NCI-H128 (cell line): Measurements from ENCODE around the gene CD34.

Source experiments
- DNase-seq: peaks from one replicate; lab custom pipeline; 2025; ENCODE audit not compliant: unreplicated experiment; lab: John Stamatoyannopoulos, UW

The CD34 gene

DNA sequence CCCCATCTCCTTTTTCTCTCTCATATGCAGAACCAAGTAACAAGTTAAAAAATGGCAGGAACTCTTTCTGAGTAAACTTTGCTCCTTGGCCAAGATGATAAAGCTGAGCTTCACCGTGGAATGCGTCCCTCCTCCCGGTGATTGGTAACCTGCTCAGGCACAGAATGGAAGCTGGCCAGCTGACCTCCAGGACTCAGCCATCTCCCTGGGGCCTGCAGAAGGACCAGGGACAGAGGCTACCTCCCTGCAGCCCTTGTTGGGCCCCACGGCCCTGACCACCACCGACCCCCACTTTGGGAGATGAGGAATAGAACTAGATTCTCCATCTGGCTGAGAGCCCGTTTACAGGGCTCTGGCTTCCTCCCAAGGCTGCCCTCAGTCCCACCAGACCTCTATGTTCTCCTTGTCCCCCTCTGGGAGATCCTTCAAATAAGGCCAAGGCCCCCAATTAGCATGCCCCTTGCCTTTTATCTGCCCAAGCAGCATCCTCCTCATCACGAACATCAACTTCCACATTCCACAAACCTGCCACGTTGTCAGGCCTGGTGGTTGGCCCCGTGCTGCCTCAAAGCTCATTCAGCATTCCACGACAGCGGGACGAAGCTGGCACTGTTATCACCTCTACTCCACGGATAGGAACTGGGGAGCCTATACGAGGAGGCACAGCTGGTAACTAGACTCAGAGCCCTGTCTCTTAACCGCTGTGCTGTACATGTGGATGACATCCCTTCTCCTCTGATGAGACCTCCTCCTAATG, 74.2 kb downstream of the CD34 start:
- DNase-seq = no peak

DNA sequence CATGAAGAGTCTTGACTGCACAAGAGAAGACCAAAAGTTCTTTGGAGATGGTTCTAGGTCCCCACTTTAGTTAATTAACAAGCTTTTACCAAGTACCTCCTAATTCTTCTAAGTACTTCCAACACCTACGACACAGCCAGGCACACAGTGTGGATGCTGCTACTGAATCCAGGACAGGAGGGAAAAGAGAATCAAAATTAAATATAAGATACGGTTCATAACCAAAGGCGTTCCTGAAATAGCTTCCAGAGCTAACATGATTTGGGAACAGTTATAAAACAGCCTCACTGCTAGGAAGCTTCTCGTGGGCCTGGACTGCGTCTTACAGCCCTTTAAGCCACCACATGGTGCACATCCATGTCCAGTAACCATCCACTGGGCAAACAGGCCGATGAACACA, 75.0 kb downstream of the CD34 start:
- DNase-seq = no peak

DNA sequence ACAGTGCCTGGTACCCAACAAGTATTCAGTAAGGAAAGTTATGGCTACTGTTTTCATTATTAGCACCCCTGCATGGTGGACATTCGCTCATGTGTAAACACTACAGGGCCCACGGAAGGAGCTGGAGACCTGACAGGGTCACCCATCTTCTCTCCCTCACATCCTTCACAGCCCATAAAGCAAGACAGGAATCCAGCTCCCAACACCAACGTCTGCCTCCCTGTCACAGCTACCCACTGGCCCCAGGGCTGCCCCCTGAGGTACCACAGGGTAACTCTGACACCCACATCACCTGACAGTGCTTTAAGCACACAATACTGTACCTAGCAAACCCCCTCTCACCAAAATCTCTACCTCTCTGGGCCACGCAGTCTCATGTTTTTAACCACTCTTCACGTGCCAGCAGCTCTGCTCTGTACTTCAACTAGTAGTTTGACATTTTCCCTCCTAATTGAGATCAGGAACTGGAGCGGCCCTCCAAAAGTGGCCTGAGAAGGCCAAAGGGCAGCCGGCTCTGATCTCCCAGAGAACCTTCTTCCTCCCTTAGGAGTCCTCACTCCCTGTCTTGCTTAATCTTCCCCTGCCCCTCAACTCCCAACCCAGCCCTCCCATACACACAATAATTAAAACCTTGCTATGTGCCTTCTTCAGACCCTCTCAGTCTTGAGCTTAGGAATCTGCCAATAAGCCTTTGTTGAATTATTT, 76.8 kb downstream of the CD34 start:
- DNase-seq = no peak

DNA sequence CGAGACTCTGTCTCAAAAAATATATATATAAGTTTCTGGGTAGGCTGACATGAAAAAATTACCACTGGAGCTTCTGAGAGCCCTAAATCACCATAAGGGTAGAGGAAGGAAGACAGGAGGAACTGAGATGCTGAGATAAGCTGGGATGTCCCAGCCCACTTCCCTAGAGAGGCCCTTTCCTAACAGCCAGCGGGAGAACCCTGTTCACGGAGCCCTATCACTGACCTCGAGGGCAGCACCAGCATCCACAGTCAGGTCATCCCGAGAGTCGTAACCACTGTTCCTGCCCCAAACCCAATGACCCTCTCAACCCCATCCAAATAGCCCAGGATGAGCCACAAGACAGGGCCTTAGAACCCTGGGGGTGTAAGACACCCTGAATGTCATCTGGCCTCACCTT, 77.5 kb downstream of the CD34 start:
- DNase-seq = no peak

DNA sequence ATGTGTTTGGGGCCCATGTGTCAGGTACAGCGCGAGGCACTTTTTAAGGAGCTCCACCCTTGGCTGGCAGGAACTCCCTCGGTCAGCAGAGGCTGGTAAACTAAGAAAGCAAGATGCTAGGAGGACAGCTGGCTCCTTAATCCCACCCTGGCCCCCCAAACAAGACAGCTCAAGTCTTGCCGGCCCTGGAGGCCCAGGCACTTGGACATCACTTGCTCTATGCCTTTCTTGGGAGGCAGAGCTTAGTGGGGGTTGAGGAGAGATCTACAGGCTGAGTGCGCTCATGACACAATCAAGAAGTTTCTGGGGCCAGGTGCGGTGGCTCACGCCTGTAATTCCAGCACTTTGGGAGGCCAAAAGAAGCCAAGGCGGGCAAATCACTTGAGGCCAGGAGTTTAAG, 78.1 kb downstream of the CD34 start:
- no peak for DNase-seq

DNA sequence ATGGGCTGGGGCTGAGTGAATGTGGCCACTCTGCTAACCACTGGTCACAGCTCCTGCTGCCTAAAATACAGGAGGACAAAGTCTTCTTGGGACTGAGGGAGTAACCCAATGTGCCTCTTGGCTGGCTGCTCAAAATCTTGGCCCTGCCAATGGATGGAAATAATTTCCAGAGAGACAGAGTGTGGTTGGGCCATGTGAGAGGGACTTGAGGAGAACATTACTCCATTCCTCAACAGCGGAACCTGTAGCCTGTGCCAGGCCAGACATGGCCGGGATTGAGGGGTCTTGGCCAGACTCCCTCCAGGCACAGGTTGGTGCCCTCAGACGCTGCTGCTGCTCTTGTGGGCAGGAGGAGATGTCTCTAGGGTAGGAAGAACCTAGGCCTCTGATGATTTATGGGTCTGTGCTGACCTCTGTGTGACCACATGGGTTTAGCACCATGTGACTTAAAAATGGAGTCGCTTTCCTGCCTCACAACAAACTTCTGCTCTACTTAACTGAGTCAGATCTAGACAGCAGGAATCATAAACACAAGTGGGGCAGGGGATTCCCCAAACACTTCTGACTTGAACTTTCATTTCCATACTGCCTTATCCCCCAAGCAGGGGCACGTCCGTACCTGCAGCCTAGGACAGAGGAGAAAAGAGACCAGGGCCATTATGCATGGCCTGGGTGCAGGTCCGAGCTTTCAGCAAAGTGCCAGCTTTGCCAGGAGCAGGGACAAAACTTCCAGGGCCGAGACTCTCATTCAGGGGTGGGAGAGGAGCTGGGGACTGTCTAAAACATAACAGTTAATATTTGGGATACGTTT, 79.2 kb downstream of the CD34 start:
- DNase-seq = no peak
